ENCODE data around the gene MYL6.
"Not testable (repeated sequence)": the region's sequence is repeated elsewhere in the genome, so short reads cannot be mapped to it uniquely, and the experiment has no call there.

MYL6 gene

GRCh38 chr12:56156464-56157200, 1.5 kb upstream of the MYL6 start:
- not testable (repeated sequence) for DNase-seq (ENCODE audit: low read depth in 2 of 2)

DNA sequence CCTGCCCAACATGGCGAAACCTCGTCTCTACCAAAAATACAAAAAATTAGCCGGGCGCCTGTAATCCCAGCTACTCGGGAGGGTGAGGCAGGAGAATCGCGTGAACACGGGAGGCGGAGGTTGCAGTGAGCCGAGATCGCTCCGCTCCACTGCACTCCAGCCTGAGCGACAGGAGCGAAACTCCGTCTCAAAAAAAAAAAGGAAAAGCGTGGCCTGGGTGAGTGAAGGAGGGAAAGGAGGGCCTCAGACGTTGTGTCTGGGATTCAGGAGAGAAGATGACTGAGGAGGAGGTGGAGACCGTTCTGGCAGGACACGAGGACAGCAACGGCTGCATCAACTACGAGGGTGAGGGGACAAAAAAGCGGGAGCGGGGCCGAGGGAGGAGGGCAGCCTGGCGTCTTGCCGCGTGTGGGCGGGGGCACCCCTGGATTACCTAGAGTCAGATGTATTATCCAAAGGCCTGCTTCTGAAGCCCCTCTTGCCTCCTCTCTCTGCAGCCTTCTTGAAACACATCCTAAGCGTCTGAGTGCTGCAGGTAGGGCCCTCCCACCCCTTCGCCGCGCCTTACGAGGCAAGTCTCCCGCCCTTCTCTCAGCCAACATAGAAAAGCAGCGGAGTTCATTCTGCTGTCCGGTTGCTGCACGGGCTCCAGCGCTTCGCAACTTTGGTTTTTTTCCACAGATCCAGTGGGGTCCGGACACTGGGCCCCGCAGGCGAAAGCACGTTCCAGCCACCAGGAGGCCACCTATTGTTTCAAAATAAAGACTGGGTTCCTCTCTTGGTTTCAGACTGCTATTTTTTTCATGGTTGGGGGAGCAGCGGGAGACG, 744 bp upstream of the MYL6 start:
- DNase-seq (ENCODE audit: low read depth in 2 of 2) = peak; percentile 40 to 45

DNA sequence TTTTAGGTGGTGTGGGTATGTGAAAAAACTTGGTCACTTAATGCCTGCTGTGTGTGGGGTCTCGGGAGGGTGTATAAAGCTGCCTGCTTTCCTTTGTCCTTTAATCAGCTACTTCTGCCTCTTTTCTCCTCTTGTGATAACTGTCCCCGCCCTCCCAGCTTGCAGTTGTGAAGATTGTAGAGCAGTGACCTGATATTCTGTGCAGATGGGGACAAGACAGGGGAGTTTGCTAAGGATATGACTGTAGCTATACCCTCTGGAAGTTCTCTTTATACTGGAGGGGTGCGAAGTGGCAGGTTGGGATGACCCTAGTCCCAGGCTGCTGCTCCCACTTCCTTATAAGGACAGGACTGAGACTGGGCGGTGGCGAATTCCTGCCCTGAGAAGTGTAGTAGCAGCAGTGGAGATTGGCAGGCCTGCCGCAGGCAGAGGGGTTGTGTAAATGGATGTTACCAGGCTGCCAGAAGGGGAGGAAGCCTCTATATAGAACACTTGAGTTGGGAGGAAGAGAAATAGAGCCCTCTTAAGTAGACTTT, 835 bp downstream of the MYL6 start:
- no peak for DNase-seq (ENCODE audit: low read depth in 2 of 2)

DNA sequence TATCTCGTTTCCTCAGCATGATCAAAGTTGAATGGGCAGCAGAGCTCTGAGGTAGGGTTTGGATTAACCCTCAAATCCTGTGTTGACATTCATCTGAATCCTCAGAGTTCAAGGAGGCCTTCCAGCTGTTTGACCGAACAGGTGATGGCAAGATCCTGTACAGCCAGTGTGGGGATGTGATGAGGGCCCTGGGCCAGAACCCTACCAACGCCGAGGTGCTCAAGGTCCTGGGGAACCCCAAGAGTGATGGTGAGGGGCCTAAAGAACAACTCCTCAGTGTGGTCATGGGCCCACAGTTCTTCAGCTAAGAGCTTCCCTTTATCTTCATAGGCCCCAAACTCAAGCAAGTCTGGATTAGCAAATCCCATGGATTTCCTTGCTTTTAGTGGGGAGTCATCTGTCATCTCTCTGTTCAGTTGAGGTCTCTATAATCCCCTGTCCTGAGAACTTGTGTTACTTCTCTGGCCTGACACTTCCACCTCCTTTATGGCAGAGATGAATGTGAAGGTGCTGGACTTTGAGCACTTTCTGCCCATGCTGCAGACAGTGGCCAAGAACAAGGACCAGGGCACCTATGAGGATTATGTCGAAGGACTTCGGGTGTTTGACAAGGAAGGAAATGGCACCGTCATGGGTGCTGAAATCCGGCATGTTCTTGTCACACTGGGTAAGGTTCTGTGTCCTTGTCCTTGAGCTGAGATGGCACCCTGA, 1.5 kb downstream of the MYL6 start:
- no peak for DNase-seq (ENCODE audit: low read depth in 2 of 2)

DNA sequence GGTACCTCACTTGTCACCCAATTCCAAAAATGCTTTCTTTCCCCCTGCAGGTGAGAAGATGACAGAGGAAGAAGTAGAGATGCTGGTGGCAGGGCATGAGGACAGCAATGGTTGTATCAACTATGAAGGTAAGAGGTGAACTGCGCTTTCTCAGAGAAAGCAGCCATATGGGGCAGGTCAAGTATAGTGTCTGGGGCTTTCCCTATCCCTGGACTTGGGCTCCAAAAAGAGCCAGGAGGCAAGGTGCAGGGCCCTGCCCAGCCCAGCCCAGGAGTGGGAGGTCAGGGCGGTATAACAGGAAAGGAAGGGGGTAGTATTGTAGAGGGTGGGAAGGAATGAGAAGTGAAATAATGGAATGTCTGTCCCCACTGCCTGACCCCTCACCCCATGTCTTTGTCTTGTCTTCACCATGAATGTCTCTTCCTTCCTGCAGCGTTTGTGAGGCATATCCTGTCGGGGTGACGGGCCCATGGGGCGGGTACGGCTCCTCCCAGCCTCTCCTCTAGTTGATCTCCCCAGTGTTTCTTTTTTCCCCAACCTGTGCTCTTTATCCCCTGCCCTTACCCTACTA, 2.1 kb downstream of the MYL6 start:
- DNase-seq (ENCODE audit: low read depth in 2 of 2) = peak; percentile 37 to 44

DNA sequence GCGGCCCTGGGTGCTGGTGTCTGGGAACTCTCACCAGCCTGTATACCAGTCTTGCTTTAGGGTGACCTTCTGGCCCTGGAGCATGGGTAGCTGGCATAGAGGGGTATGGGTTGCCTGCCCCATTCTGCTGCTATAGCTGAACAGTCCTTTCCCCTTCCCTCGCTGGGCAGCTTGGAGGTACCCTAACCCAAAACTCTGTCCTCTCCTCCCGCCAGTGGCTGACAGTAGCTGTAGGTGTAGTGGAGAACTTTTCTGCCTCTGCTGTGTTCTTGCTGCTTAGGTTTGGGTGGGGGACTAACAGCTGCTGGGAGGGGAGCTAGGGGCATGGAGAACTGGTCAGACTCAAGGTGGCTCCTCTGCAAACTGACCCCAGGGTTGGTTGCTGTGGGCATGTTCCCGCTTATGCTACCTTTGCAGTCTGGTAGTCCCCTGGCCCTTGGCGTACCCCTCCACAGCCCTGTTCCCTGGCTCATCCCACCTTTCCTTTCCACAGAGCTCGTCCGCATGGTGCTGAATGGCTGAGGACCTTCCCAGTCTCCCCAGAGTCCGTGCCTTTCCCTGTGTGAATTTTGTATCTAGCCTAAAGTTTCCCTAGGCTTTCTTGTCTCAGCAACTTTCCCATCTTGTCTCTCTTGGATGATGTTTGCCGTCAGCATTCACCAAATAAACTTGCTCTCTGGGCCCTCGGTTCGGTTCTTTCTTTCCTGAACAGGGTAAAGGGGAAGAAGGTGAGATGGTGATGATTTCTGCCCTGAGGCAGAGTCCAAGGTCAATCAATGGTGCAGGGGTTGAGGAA, 2.9 kb downstream of the MYL6 start:
- DNase-seq (ENCODE audit: low read depth in 2 of 2) = no peak

- DNase-seq (ENCODE audit: low read depth in 2 of 2) = no peak
Measured at GRCh38 chr12:56161690-56162351, 3.7 kb downstream of the MYL6 start.

DNA sequence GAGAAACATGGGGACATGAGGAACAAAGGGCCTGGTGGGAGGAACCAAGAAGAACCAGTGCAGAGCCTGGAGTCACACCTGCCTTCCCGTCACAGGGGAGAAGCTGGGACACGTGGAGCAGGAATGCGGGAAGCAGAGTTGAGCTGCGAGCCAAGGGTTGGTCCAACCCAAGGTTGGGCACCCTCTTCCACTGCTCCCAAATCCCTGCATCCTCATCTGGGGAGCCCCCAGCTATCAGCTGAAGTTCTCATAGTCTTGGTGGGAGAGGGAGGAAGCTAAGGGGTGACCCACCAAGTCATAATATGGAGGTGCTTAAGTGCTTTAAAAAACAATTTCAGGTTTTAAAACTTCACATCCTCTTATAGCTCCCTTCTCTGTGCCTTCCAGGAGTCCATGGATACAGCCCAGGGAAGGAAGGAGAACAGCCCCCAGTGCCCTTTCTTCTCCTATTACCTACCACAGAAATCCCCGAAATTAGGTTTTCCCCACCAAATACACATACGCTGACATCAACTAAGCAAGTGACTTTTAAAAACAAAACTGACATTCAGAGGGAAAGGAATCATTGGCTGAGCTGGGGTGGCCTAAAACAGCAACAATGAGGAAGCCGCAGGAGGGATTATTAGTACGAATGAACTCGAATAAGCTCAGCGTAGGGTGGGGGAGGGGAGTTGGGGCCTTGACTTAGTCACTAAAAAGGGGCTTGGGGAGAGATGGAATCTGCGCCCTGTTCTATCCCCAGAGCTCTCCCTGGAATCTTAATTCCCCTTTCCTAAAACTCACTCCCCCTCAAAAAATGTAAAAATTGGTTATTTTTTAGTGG, 4.5 kb downstream of the MYL6 start:
- DNase-seq (ENCODE audit: low read depth in 2 of 2) = no peak

- DNase-seq (ENCODE audit: low read depth in 2 of 2) = no peak
Measured at GRCh38 chr12:56163533-56164344, 5.6 kb downstream of the MYL6 start.

GRCh38 chr12:56164345-56164729, 6.2 kb downstream of the MYL6 start:
- DNase-seq (ENCODE audit: low read depth in 2 of 2) = no peak

- DNase-seq (ENCODE audit: low read depth in 2 of 2) = no peak
Measured at GRCh38 chr12:56165369-56165768, 7.2 kb downstream of the MYL6 start.

DNA sequence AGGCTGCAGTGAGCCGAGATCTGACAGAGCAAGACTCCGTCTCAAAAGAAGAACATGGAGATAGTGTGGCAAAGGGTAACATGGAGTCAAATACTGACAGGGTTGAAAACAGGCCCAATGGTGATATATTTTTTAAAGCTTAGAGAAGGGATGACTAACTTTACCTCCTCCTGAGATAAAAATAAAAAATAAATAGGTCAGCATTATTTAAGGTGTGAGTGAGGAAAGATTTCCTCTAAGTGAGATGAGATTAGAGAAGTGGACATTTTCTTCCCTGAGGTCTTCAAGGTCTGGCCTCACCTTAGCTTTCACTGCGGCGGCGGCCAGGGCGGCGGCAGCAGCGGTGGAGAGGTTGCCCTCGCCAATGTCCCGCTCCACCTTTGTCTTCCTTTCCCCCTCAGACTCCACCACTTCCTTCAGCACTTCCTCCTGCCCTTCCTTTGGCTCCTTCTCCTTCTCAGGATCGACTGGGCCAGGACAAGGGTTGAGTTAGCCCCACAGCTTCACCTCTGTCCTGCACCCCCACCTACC, 11.1 kb downstream of the MYL6 start:
- DNase-seq (ENCODE audit: low read depth in 2 of 2) = no peak

- DNase-seq (ENCODE audit: low read depth in 2 of 2) = no peak
Measured at GRCh38 chr12:56172839-56173238, 14.7 kb downstream of the MYL6 start.

GRCh38 chr12:56178347-56178746, 20.2 kb downstream of the MYL6 start:
- no peak for DNase-seq (ENCODE audit: low read depth in 2 of 2)

- no peak for DNase-seq (ENCODE audit: low read depth in 2 of 2)
Measured at GRCh38 chr12:56186957-56187356, 28.8 kb downstream of the MYL6 start.

DNA sequence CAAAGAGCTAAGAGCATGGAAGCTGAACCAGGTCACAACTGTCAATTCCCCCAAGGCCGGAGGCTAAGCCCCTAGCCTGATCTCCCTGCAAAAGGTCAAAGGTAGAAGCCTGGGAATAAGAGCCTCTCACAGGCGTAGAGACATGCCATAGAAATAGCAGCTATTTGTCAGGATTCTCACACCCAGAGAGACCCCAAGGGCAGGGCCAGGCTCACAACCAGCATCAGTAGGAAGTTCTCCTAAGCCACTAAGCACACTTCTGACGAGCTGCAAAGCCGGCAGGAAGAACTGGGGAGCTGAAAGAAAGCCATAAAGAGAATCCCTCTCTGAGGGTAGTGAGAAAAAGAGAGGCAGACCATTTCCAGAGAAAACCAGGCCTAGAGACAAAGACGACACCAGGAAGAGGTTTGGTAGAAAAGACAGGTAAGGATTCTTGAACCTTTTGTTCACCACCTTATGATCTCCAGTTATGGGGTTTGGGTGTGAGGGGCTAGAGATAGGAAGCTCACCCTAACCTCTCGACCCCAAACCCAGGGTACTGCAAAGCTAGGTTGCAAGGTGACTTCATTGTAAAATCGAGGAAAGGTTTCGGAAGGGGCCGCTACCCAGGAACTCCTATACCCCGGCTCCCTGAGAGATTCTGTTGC, 30.1 kb downstream of the MYL6 start:
- no peak for DNase-seq (ENCODE audit: low read depth in 2 of 2)

DNA sequence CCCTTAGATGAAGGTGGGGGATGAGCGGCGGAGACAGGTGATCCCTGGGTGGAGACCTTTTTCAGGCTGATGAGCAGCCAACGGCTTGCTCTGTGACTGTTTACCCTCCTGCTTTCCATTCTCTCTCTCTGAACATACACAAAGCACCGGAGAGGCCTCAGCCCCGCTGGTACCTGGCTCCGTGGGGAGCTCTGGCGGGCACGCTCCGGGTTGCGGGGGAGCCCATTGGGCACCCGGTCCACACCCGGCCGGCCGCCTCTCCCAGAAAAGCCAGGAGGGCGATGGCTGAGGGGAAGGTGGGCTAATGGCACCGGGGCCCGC, 30.6 kb downstream of the MYL6 start:
- no peak for DNase-seq (ENCODE audit: low read depth in 2 of 2)

All from stimulated activated CD4-positive, alpha-beta T cell treated with anti-CD3 and anti-CD28 coated beads, Interleukin-4, amount 100 ng/mL, for 48 hours (primary cell).